HCT116 (cell line): ENCODE data around the gene MRPL47. TPM values are rescaled to one million over a fixed set of nuclear protein-coding genes. Genes with fewer than 3 reads are reported as not detected.

Experiments
- ATAC-seq: fragments of 200-7000 bp; cut with Tn5 transposase; 2 replicates; pipeline ENCODE4 v1.9.1; 2020; ENCODE audit warnings: mild to moderate bottlenecking, moderate library complexity
- BruUV-seq: library from RNA; stranded (reverse); fragments of 400-500 nt; replicated peaks from 2 replicates; lab custom pipeline; 2021; lab: Mats Ljungman, UMichigan
- CTCF ChIA-PET: fragments of 300-600 bp; sonication (Branson Sonifier 250); formaldehyde crosslinking; loops from one replicate; lab custom pipeline; 2021; ENCODE audit warnings: antibody characterized with exemption; lab: Charles Lee
- POLR2A ChIA-PET: fragments of 300-600, 350-600 bp; sonication (Branson Sonifier 250); formaldehyde crosslinking; loops from one replicate; lab custom pipeline; 2021; ENCODE audit warnings: antibody characterized with exemption; lab: Charles Lee
- RAD21 ChIA-PET, 2 experiments: fragments of 300-600 bp; sonication (Branson Sonifier 250); formaldehyde crosslinking; loops; one replicate each; lab custom pipeline; 2023; ENCODE audit warnings: low total read pairs in 2 of 2; ENCODE audit not compliant: uncharacterized antibody in 2 of 2, unreplicated experiment in 2 of 2, low non-redundant PET in 1 of 2; lab: Charles Lee
- DNase-seq: peaks from one replicate; pipeline ENCODE4 v3.0.0-alpha.2; 2010; ENCODE audit warnings: low read depth, low spot score
- H2AFZ ChIP-seq: fragments of 200-600 bp; shearing (Covaris generic), sonication (generic); 2 replicates; pipeline ENCODE4 v1.6.1; 2017; ENCODE audit warnings: low read depth, mixed run types, mixed read lengths, antibody characterized with exemption, low read length; ENCODE audit not compliant: poor library complexity, severe bottlenecking
- H3K27ac ChIP-seq: 2 replicates; pipeline ENCODE4 v1.5.1; 2012; ENCODE audit warnings: low read depth, low read length
- H3K27me3 ChIP-seq: fragments of 200-600 bp; sonication (generic); 2 replicates; pipeline ENCODE4 v1.6.1; 2016; ENCODE audit warnings: mixed run types, low read length, mixed read lengths; ENCODE audit not compliant: insufficient read depth
- H3K36me3 ChIP-seq, 2 experiments: fragments of 200-500 bp in 1 of 2; fragments of 200-600 bp in 1 of 2; sonication (Bioruptor generic) in 1 of 2; sonication (generic) in 1 of 2; 2 replicates each; pipeline versions ENCODE4 v1.5.1 to v1.6.1; 2014 to 2016; ENCODE audit warnings: low read length in 2 of 2, inconsistent platforms in 1 of 2, mixed read lengths in 1 of 2, mixed run types in 1 of 2; ENCODE audit not compliant: insufficient read depth in 2 of 2, control insufficient read depth in 1 of 2
- H3K4me1 ChIP-seq, 2 experiments: fragments of 200-600 bp in 1 of 2; sonication (generic) in 1 of 2; 2 replicates each; pipeline versions ENCODE4 v1.5.1 to v1.6.1; 2012 to 2017; ENCODE audit warnings: low read length in 2 of 2, inconsistent platforms in 1 of 2, mild to moderate bottlenecking in 1 of 2, mixed read lengths in 1 of 2, mixed run types in 1 of 2, moderate library complexity in 1 of 2; ENCODE audit not compliant: insufficient read depth in 2 of 2, control insufficient read depth in 1 of 2
- H3K4me2 ChIP-seq: fragments of 200-600 bp; sonication (generic); 2 replicates; pipeline ENCODE4 v1.6.1; 2017; ENCODE audit warnings: mixed run types, low read length, mixed read lengths
- H3K4me3 ChIP-seq, 2 experiments: fragments of 200-600 bp in 1 of 2; sonication (generic) in 1 of 2; replicated peaks in 1 of 2; 2 replicates each; pipeline ENCODE4 v1.5.1; 2011 to 2016; ENCODE audit warnings: low read length in 2 of 2, control low read depth in 1 of 2, low read depth in 1 of 2, mild to moderate bottlenecking in 1 of 2, mixed read lengths in 1 of 2, mixed run types in 1 of 2
- H3K79me2 ChIP-seq: fragments of 200-600 bp; sonication (generic); 2 replicates; pipeline ENCODE4 v1.6.1; 2017; ENCODE audit warnings: mild to moderate bottlenecking, mixed run types, low read length, moderate library complexity, mixed read lengths; ENCODE audit not compliant: insufficient read depth
- H3K9ac ChIP-seq: fragments of 200-600 bp; sonication (generic); 2 replicates; pipeline ENCODE4 v1.6.1; 2016; ENCODE audit warnings: low read length, mixed read lengths
- H3K9me2 ChIP-seq: fragments of 200-600 bp; sonication (generic), shearing (Covaris generic); 2 replicates; pipeline ENCODE4 v1.6.1; 2017; ENCODE audit warnings: mixed run types, mild to moderate bottlenecking, moderate library complexity; ENCODE audit not compliant: insufficient read depth
- H3K9me3 ChIP-seq, 2 experiments: fragments of 200-500 bp in 1 of 2; fragments of 200-600 bp in 1 of 2; sonication (Bioruptor generic) in 1 of 2; sonication (generic) in 1 of 2; 2 replicates each; pipeline ENCODE4 v1.6.1; 2014 to 2017; ENCODE audit warnings: low read length in 2 of 2, mixed read lengths in 2 of 2, inconsistent platforms in 1 of 2, low read depth in 1 of 2, mild to moderate bottlenecking in 1 of 2, mixed run types in 1 of 2, moderate library complexity in 1 of 2; ENCODE audit not compliant: control insufficient read depth in 1 of 2, insufficient read depth in 1 of 2
- H4K20me1 ChIP-seq: fragments of 200-600 bp; sonication (generic), shearing (Covaris generic); 2 replicates; pipeline ENCODE4 v1.6.1; 2017; ENCODE audit warnings: mixed run types, mild to moderate bottlenecking, moderate library complexity; ENCODE audit not compliant: insufficient read depth
- ATF3 ChIP-seq: IDR thresholded peaks from 2 replicates; pipeline ENCODE4 v1.6.1; 2012
- CBX3 ChIP-seq: IDR thresholded peaks from 2 replicates; pipeline ENCODE4 v1.6.1; 2012; ENCODE audit warnings: low read depth
- CEBPB ChIP-seq: IDR thresholded peaks from 2 replicates; pipeline ENCODE4 v1.6.1; 2012; ENCODE audit warnings: low read depth
- ELF1 ChIP-seq: IDR thresholded peaks from 2 replicates; pipeline ENCODE4 v1.6.1; 2012; ENCODE audit warnings: low read depth, borderline replicate concordance
- EZH2 ChIP-seq: fragments of 200-600 bp; sonication (generic); IDR thresholded peaks from 2 replicates; pipeline ENCODE4 v1.6.1; 2017; ENCODE audit warnings: antibody characterized with exemption, mixed run types
- EZH2phosphoT487 ChIP-seq: fragments of 200-600 bp; IDR thresholded peaks from 2 replicates; pipeline ENCODE4 v1.6.1; 2018; ENCODE audit warnings: antibody characterized with exemption, borderline replicate concordance
- FOSL1 ChIP-seq: IDR thresholded peaks from 2 replicates; pipeline ENCODE4 v1.6.1; 2012; ENCODE audit warnings: low read depth
- MAX ChIP-seq: IDR thresholded peaks from 2 replicates; pipeline ENCODE4 v1.6.1; 2012
- SP1 ChIP-seq: IDR thresholded peaks from 2 replicates; pipeline ENCODE4 v1.6.1; 2012; ENCODE audit warnings: low read depth
- SRF ChIP-seq: IDR thresholded peaks from 2 replicates; pipeline ENCODE4 v1.6.1; 2012; ENCODE audit warnings: low read depth
- YY1 ChIP-seq: IDR thresholded peaks from 2 replicates; pipeline ENCODE4 v1.6.1; 2011; ENCODE audit warnings: low read length, low read depth, moderate library complexity, mild to moderate bottlenecking; ENCODE audit not compliant: insufficient replicate concordance; ENCODE audit errors: extremely low read depth
- ZNF274 ChIP-seq: fragments of 200-500 bp; sonication (Bioruptor generic); IDR thresholded peaks from 2 replicates; pipeline ENCODE4 v1.6.1; 2014; ENCODE audit warnings: mild to moderate bottlenecking, low read depth, low read length, inconsistent platforms
- intact Hi-C: fragments of 100-400 bp; cut with micrococcal nuclease; formaldehyde crosslinking; loops from 2 replicates; pipeline ENCODE4 v1.10.0; 2022
- total RNA-seq: library from RNA; stranded (reverse); gene quantifications from one replicate; pipeline ENCODE4 v1.2.1, GENCODE V29; 2021; ENCODE audit not compliant: unreplicated experiment

MRPL47 gene
- total RNA-seq, 1 experiment from 2014 or later = 52.3 TPM

- TF ChIP-seq YY1 = no peak
- no peak for TF ChIP-seq ELF1
- TF ChIP-seq EZH2phosphoT487 = no peak
- no peak for TF ChIP-seq SP1
- no peak for TF ChIP-seq MAX
- TF ChIP-seq SRF = no peak
- TF ChIP-seq ATF3 = no peak
- no peak for TF ChIP-seq FOSL1
- TF ChIP-seq EZH2 = no peak
- TF ChIP-seq CBX3 = no peak
- no TSS peak for BruUV-seq
- H3K9me3 ChIP-seq = no peaks in the 10 kb centered on the region
- POLR2A ChIA-PET = no interaction called here
- no peaks in the 10 kb centered on the region for H3K27me3 ChIP-seq
- no peak overlapping the region for H2AFZ ChIP-seq
- H3K4me2 ChIP-seq = no peak overlapping the region
- RAD21 ChIA-PET = no interaction called here
- no peak for ATAC-seq
- no peaks in the 10 kb centered on the region for H3K9me2 ChIP-seq
- H3K4me1 ChIP-seq = no peaks in the 10 kb centered on the region
- intact Hi-C loops = no loop called here
- peaks cover 44 to 51% of the 10 kb centered on the region in 2 experiments for H3K36me3 ChIP-seq
- 0 out of 2 replicates have a peak, but pooled peaks cover 2% of the 10 kb centered on the region for H3K79me2 ChIP-seq
- no peaks in the 10 kb centered on the region; the same call in 1 of the 2 replicates for H4K20me1 ChIP-seq
- no peak overlapping the region for H3K4me3 ChIP-seq
- CTCF ChIA-PET = no interaction called here
- H3K9ac ChIP-seq = no peak overlapping the region
- no peak overlapping the region for H3K27ac ChIP-seq
- no peak for DNase-seq
These were observed 15.3 kb downstream of the MRPL47 start for GRCh38 chr3:179589143-179589542.

GRCh38 chr3:179580992-179581391 lies 23.4 kb downstream of the MRPL47 start:
- BruUV-seq = no TSS peak
- Histone ChIP-seq H3K9me2 (no peaks in the 10 kb centered on the region), H4K20me1 (peaks cover 4% of the 10 kb centered on the region; the same call in 1 of the 2 replicates), H3K4me2 (no peak overlapping the region), H2AFZ (no peak overlapping the region), H3K4me3 (no peak overlapping the region), H3K4me1 (no peaks in the 10 kb centered on the region), H3K9me3 (no peaks in the 10 kb centered on the region), H3K79me2 (no peaks in the 10 kb centered on the region), H3K36me3 (peaks cover 16 to 37% of the 10 kb centered on the region in 2 experiments; a peak in 3 of 4 replicates), H3K27me3 (no peaks in the 10 kb centered on the region), H3K9ac (no peak overlapping the region), H3K27ac (no peak overlapping the region)
- CTCF ChIA-PET = interaction anchor here (1.2 kb wide), 1 partner anchor 69 kb away, joined by 3 read pairs; no protein-coding TSS in a partner anchor
- POLR2A ChIA-PET = no interaction called here
- TF ChIP-seq ZNF274 = no peak
- no peak for TF ChIP-seq CEBPB
- no peak for TF ChIP-seq EZH2
- ATAC-seq (no peak), DNase-seq (no peak)
- RAD21 ChIA-PET = no interaction called here
- intact Hi-C loops = no loop called here
